ENCODE measurements around the gene PANX3. TPM values are rescaled to one million over a fixed set of nuclear protein-coding genes. Genes with fewer than 3 reads are reported as not detected.

Gene PANX3
- total and polyA plus RNA-seq, 9 of the 15 experiments (the other 6 are each of a cell fraction or from before 2014, with no cell fraction given) = 0.09 to 0.69 (median 0.39) TPM

DNA sequence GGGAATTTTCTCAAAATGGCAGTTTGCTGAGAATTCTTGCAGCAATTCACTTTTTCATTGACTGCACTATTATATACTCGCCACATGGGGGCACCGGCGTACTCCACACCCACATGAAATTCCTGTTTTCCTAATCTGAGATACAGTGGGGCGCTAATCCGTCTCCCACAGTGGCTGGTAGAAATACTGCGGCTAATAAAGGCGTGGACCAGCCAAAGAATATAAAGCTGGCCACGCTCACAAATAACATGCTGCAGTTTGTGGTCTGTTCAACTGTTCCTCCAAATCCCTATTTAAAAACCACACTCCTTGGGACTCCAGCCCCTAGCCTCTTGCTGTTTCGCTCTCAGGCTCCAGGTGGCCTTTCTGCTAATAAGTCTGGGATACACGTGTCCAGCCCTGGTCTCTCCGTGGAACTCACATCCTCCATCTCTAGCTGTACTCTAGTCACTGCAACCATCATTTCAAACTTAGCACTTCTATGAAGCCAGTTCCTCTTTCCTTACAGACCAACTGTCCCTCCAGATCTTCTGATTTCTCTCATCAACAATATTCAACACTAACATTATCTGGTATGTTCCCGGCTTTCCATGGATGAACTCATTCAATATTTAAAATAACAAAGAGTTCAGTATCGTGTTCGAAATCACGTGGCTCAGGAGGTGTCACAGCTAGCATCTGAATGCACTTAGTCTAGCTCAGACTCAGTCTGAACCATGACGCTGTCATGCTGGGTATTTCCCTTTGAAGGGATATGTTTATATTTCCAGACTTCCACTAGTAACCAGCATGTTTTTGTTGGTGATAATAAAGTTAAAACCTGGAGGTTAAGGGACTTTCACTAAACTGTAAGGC, 33.4 kb downstream of the PANX3 start (continued):
- TF ChIP-seq BHLHE40 (IDR thresholded peaks at IDR 0.05; ENCODE audit: low read length) (0 out of 2 replicates have a peak, but pooled peaks have one; percentile 19), ARID1B (IDR thresholded peaks at IDR 0.05) (peak; percentile 42; the same call in 1 of the 2 replicates), TCFL5 (CRISPR knock-in tag; conservative IDR thresholded peaks at IDR 0.05) (0 out of 2 replicates have a peak, but pooled peaks have one; percentile 14), DPF2 (IDR thresholded peaks at IDR 0.05) (0 out of 2 replicates have a peak, but pooled peaks have one; percentile 14), ZNF274 (IDR thresholded peaks at IDR 0.05; ENCODE audit: borderline replicate concordance, low read depth, low read length) (no peak)
- TF ChIP-seq, protein P1, sequence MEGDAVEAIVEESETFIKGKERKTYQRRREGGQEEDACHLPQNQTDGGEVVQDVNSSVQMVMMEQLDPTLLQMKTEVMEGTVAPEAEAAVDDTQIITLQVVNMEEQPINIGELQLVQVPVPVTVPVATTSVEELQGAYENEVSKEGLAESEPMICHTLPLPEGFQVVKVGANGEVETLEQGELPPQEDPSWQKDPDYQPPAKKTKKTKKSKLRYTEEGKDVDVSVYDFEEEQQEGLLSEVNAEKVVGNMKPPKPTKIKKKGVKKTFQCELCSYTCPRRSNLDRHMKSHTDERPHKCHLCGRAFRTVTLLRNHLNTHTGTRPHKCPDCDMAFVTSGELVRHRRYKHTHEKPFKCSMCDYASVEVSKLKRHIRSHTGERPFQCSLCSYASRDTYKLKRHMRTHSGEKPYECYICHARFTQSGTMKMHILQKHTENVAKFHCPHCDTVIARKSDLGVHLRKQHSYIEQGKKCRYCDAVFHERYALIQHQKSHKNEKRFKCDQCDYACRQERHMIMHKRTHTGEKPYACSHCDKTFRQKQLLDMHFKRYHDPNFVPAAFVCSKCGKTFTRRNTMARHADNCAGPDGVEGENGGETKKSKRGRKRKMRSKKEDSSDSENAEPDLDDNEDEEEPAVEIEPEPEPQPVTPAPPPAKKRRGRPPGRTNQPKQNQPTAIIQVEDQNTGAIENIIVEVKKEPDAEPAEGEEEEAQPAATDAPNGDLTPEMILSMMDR (IDR thresholded peaks at IDR 0.05 in 2 of 3, conservative IDR thresholded peaks at IDR 0.05 in 1 of 3; ENCODE audit: insufficient read depth in 2 of 3, low read depth in 1 of 3, low read length in 3 of 3) = peak; percentile 90 to 92 (median 90)
- TF ChIP-seq, protein P2, sequence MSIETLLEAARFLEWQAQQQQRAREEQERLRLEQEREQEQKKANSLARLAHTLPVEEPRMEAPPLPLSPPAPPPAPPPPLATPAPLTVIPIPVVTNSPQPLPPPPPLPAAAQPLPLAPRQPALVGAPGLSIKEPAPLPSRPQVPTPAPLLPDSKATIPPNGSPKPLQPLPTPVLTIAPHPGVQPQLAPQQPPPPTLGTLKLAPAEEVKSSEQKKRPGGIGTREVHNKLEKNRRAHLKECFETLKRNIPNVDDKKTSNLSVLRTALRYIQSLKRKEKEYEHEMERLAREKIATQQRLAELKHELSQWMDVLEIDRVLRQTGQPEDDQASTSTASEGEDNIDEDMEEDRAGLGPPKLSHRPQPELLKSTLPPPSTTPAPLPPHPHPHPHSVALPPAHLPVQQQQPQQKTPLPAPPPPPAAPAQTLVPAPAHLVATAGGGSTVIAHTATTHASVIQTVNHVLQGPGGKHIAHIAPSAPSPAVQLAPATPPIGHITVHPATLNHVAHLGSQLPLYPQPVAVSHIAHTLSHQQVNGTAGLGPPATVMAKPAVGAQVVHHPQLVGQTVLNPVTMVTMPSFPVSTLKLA (conservative IDR thresholded peaks at IDR 0.05) = peak in 1 of 2 experiments; percentile 54; a peak in 3 of 4 replicates
- TF ChIP-seq, protein P3, sequence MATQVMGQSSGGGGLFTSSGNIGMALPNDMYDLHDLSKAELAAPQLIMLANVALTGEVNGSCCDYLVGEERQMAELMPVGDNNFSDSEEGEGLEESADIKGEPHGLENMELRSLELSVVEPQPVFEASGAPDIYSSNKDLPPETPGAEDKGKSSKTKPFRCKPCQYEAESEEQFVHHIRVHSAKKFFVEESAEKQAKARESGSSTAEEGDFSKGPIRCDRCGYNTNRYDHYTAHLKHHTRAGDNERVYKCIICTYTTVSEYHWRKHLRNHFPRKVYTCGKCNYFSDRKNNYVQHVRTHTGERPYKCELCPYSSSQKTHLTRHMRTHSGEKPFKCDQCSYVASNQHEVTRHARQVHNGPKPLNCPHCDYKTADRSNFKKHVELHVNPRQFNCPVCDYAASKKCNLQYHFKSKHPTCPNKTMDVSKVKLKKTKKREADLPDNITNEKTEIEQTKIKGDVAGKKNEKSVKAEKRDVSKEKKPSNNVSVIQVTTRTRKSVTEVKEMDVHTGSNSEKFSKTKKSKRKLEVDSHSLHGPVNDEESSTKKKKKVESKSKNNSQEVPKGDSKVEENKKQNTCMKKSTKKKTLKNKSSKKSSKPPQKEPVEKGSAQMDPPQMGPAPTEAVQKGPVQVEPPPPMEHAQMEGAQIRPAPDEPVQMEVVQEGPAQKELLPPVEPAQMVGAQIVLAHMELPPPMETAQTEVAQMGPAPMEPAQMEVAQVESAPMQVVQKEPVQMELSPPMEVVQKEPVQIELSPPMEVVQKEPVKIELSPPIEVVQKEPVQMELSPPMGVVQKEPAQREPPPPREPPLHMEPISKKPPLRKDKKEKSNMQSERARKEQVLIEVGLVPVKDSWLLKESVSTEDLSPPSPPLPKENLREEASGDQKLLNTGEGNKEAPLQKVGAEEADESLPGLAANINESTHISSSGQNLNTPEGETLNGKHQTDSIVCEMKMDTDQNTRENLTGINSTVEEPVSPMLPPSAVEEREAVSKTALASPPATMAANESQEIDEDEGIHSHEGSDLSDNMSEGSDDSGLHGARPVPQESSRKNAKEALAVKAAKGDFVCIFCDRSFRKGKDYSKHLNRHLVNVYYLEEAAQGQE (IDR thresholded peaks at IDR 0.05; ENCODE audit: borderline replicate concordance) = peak; percentile 75
- TF ChIP-seq, protein P3 (CRISPR knock-in tag; IDR thresholded peaks at IDR 0.05; ENCODE audit: low read depth) = no peak
- TF ChIP-seq, protein P4, sequence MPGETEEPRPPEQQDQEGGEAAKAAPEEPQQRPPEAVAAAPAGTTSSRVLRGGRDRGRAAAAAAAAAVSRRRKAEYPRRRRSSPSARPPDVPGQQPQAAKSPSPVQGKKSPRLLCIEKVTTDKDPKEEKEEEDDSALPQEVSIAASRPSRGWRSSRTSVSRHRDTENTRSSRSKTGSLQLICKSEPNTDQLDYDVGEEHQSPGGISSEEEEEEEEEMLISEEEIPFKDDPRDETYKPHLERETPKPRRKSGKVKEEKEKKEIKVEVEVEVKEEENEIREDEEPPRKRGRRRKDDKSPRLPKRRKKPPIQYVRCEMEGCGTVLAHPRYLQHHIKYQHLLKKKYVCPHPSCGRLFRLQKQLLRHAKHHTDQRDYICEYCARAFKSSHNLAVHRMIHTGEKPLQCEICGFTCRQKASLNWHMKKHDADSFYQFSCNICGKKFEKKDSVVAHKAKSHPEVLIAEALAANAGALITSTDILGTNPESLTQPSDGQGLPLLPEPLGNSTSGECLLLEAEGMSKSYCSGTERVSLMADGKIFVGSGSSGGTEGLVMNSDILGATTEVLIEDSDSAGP (CRISPR knock-in tag; IDR thresholded peaks at IDR 0.05) = no peak
- TF ChIP-seq, protein P5, sequence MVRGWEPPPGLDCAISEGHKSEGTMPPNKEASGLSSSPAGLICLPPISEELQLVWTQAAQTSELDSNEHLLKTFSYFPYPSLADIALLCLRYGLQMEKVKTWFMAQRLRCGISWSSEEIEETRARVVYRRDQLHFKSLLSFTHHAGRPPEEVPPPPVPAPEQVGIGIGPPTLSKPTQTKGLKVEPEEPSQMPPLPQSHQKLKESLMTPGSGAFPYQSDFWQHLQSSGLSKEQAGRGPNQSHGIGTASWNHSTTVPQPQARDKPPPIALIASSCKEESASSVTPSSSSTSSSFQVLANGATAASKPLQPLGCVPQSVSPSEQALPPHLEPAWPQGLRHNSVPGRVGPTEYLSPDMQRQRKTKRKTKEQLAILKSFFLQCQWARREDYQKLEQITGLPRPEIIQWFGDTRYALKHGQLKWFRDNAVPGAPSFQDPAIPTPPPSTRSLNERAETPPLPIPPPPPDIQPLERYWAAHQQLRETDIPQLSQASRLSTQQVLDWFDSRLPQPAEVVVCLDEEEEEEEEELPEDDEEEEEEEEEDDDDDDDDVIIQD (CRISPR knock-in tag; IDR thresholded peaks at IDR 0.05) = no peak

Measured in K562 (cell line).